ENCODE results near the gene CUX1.
"Not testable (repeated sequence)": the region's sequence is repeated elsewhere in the genome, so short reads cannot be mapped to it uniquely, and the experiment has no call there.

The CUX1 gene

DNA sequence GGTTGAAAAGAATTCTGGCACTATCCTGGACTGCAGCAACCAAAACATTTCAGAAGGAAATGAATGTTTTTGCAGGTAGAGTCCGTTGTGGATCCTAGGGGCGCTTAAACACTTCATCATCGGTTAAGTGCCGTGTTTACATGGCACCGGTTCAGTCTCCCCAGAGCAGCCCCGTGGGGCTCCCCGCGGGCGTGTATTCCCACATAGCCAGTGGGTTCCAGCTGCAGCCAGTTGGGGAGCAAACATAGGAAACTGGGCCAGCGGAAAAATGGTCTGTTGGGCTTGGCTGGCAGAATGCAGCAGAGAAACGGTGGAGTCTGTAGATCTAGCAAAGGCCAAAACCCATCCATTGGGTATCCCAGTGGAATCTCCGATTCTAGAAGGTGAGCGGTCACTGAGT lies 356.2 kb downstream of the CUX1 start:
- TF ChIP-seq, protein P1, sequence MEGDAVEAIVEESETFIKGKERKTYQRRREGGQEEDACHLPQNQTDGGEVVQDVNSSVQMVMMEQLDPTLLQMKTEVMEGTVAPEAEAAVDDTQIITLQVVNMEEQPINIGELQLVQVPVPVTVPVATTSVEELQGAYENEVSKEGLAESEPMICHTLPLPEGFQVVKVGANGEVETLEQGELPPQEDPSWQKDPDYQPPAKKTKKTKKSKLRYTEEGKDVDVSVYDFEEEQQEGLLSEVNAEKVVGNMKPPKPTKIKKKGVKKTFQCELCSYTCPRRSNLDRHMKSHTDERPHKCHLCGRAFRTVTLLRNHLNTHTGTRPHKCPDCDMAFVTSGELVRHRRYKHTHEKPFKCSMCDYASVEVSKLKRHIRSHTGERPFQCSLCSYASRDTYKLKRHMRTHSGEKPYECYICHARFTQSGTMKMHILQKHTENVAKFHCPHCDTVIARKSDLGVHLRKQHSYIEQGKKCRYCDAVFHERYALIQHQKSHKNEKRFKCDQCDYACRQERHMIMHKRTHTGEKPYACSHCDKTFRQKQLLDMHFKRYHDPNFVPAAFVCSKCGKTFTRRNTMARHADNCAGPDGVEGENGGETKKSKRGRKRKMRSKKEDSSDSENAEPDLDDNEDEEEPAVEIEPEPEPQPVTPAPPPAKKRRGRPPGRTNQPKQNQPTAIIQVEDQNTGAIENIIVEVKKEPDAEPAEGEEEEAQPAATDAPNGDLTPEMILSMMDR (IDR thresholded peaks at IDR 0.05; ENCODE audit: low read depth, low read length, missing control alignments) = no peak
- no peak for DNase-seq (ENCODE audit: low read depth)
- H3K4me3 ChIP-seq (ENCODE audit: low read depth, low read length) = no peak overlapping the region

DNA sequence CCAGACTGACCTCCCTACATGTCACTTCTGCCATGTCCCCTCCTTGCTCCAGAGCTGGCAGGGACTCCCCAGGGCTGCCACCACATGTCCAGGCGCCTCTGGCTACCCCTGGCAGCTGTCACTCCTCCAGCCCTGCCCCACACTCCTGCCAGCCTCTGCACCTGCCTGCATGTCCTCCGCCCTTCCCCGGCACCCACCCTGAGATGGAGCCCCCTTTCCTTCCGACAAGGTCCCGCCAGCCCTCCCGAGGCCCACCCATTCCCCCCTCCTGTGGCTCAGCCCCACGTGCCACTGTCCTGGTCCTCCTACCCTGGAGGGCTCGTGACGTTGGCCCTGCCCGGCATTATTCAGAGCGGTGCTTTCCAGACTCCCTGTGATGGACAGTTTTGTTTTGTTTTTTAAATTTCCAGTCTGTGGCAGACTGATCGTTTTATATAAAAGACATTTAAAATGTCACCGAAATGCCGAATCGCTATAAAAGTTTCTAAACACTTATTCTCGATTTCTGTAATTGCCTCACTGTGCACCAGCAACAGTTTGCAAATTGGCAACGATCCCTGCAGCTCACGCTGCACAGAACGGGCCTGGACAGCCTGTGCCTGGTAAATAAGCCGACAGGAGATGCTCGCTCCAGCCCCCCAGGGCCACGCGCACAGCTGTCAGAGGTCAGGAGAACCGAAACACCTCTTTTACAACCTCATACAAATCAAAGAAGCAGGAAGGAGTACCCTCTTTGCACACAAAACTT lies 358.2 kb downstream of the CUX1 start:
- TF ChIP-seq, protein P1 (IDR thresholded peaks at IDR 0.05; ENCODE audit: low read depth, low read length, missing control alignments) = no peak
- DNase-seq (ENCODE audit: low read depth) = no peak
- no peak overlapping the region for H3K4me3 ChIP-seq (ENCODE audit: low read depth, low read length)

DNA sequence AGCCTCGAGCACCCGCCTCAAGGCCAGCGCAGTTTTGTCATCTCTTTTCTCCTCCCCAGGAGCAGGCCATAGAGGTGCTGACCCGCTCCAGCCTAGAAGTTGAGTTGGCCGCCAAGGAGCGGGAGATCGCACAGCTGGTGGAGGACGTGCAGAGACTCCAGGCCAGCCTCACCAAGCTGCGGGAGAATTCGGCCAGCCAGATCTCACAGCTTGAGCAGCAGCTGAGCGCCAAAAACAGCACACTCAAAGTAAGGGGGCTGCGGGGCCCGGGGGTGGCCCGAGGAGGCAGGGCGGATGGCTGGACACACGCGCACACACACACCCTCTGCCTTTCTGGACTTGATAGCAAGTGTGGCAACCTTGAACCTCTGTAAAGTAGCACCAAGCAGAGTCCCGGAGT lies 361.0 kb downstream of the CUX1 start:
- no peak for DNase-seq (ENCODE audit: low read depth)
- no peak overlapping the region for H3K4me3 ChIP-seq (ENCODE audit: low read depth, low read length)
- TF ChIP-seq, protein P1 (IDR thresholded peaks at IDR 0.05; ENCODE audit: low read depth, low read length, missing control alignments) = no peak

DNA sequence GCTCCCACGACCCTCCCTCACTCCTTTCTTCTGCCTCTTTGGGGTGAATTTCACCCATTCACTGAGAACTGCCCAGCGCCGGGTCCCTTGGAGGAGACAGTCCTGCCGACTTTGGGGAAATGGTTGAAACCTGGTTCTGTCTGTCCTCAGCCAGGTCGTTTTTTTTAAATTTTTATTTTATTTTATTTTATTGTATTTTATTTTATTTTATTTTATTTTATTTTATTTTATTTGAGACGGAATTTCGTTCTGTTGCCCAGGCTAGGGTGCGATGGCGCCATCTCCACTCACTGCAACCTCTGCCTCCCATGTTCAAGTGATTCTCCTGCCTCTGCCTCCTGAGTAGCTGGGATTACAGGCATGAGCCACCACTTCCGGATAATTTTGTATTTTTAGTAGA lies 363.3 kb downstream of the CUX1 start:
- TF ChIP-seq, protein P1 (IDR thresholded peaks at IDR 0.05; ENCODE audit: low read depth, low read length, missing control alignments) = no peak
- H3K4me3 ChIP-seq (ENCODE audit: low read depth, low read length) = no peak overlapping the region
- DNase-seq (ENCODE audit: low read depth) = no peak

DNA sequence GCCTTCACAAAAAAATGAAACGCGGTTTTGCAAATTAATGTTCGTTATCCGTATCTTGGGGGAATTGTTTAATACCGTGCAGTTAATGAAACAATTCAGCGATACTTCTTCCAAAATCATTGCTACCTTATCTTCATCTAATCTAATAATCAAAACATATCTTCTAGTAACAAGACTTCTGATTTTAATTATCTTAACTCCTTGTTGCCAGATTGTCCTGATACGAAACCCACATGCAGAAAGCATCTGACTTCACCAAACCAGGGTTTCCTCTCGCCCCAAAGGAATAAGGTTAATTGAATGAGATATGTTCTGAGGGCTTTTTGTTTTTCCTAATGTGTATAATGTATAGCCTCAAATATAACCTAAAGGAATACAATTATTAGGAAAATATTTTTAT lies 364.1 kb downstream of the CUX1 start:
- no peak for DNase-seq (ENCODE audit: low read depth)

DNA sequence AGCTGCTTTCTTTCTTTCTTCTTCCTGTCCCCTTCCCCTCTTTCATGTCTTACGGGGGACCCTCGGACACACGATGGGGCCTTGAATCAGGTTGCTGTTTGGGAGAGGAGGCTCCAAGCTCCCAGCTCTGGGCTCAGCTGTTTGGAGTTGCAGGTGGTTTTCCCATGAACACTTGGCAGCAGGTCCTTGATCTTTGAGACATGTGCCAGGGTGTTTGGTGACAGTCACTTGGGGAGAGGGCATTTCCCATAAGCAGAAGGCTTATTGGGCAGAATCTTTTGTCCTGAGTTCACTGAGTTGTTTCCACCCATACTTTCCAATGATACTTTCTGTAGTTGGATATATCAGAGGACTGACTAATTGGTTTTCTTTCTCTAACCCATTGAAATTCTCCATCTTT lies 364.6 kb downstream of the CUX1 start:
- DNase-seq (ENCODE audit: low read depth) = no peak
- H3K4me3 ChIP-seq (ENCODE audit: low read depth, low read length) = no peak overlapping the region
- TF ChIP-seq, protein P1 (IDR thresholded peaks at IDR 0.05; ENCODE audit: low read depth, low read length, missing control alignments) = no peak

More for the DNA sequence above, 364.1 kb downstream of the CUX1 start:
- TF ChIP-seq, protein P1 (IDR thresholded peaks at IDR 0.05; ENCODE audit: low read depth, low read length, missing control alignments) = no peak
- H3K4me3 ChIP-seq (ENCODE audit: low read depth, low read length) = no peak overlapping the region

DNA sequence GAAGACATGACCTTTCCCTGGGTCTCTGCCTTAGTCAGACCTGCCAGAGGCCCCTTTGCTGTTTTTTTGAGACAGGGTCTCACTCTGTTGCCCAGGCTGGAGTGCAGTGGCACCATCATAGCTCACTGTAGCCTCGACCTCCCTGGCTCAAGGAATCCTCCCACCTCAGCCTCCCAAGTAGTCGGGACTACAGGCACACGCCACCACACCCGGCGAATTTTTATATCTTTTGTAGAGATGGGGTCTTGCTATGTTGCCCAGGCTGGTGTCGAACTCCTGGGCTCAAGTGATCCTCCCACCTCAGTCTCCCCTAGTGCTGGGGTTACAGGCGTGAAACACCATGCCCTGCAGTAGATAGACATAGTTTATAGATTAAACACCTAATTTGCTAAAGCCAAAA lies 366.4 kb downstream of the CUX1 start:
- DNase-seq (ENCODE audit: low read depth); H3K4me3 ChIP-seq (ENCODE audit: low read depth, low read length): not testable (repeated sequence)

All from GM12864 (cell line).